ENCODE data around the gene MYBBP1A. TPM values are rescaled to one million over a fixed set of nuclear protein-coding genes. Genes with fewer than 3 reads are reported as not detected.

The MYBBP1A gene
- total and polyA plus RNA-seq, 2 of the 8 experiments (the other 6 are each of a cell fraction or from before 2014, with no cell fraction given) = 46.8 to 151 TPM

GRCh38 chr17:4597975-4598374 is 42.8 kb upstream of the MYBBP1A start:
- H2BK12ac ChIP-seq (ENCODE audit: low read depth, low read length) = peak overlapping the region; percentile 39; the same call in 1 of the 2 replicates
- H3K4me2 ChIP-seq (ENCODE audit: insufficient read depth in 1 of 2, low read depth in 2 of 2, low read length in 2 of 2) = no peak overlapping the region
- POLR2A ChIA-PET (ENCODE audit: partially characterized antibody) = interaction anchor here (0.8 to 2.1 kb wide), 10 partner anchors 10 to 71 kb away, joined by 3 to 8 read pairs (median 4); partner anchors contain the start of gene SMTNL2

More at GRCh38 chr17:4597975-4598374, 42.8 kb upstream of the MYBBP1A start:
- H4K20me1 ChIP-seq (replicated peaks in 1 of 2; ENCODE audit: control insufficient read depth in 1 of 2, insufficient read depth in 2 of 2, low read length in 2 of 2) = no peaks in the 10 kb centered on the region
- peaks cover 2% of the 10 kb centered on the region; the same call in 1 of the 2 replicates for H3K23me2 ChIP-seq (ENCODE audit: low read depth, low read length)
- H4K8ac ChIP-seq (ENCODE audit: extremely low read depth, insufficient read depth, low read length) = peak overlapping the region; percentile 82; the same call in 1 of the 2 replicates
- H3K4me1 ChIP-seq (replicated peaks in 1 of 4; ENCODE audit: control insufficient read depth in 3 of 4, insufficient read depth in 4 of 4, low read length in 3 of 4) = peaks cover 4 to 32% (median 23%) of the 10 kb centered on the region in 4 experiments
- no peaks in the 10 kb centered on the region for H3K9me3 ChIP-seq (ENCODE audit: insufficient read depth in 2 of 2, low read depth in 1 of 2, low read length in 1 of 2)
- FAIRE-seq (no peak), DNase-seq (ENCODE audit: low read depth in 1 of 2, low spot score in 2 of 2) (no peak)
- no peak overlapping the region for H3K23ac ChIP-seq (ENCODE audit: insufficient read length)
- H2AFZ ChIP-seq (ENCODE audit: low read length) = no peak overlapping the region
- H3K4ac ChIP-seq (replicated peaks; ENCODE audit: insufficient read length, low read depth, low read length) = peak overlapping the region; percentile 33
- H3K36me3 ChIP-seq (ENCODE audit: control insufficient read depth in 2 of 4, insufficient read depth in 4 of 4, low read length in 3 of 4) = no peaks in the 10 kb centered on the region
- H2AK5ac ChIP-seq (ENCODE audit: low read depth, low read length) = no peak overlapping the region
- CTCF ChIA-PET (ENCODE audit: partially characterized antibody) = interaction anchor here (0.6 to 10.1 kb wide), 9 partner anchors 9 to 93 kb away, joined by 3 to 77 read pairs (median 4); partner anchors contain the start of gene SMTNL2
- H3K4me3 ChIP-seq (ENCODE audit: extremely low read depth in 1 of 4, insufficient read depth in 2 of 4, low read depth in 3 of 4, low read length in 4 of 4) = no peak overlapping the region
- peak overlapping the region; percentile 63; the same call in 1 of the 2 replicates for H2BK5ac ChIP-seq (ENCODE audit: low read depth, low read length)
- H3K79me2 ChIP-seq (ENCODE audit: control insufficient read depth in 1 of 2, insufficient read depth in 2 of 2, low read length in 2 of 2) = no peaks in the 10 kb centered on the region
- H3K18ac ChIP-seq (ENCODE audit: extremely low read depth, low read length) = peak overlapping the region; percentile 48; the same call in 1 of the 2 replicates
- no peaks in the 10 kb centered on the region for H3K79me1 ChIP-seq (ENCODE audit: low read depth, low read length)
- H3K27ac ChIP-seq (ENCODE audit: low read depth, low read length) = no peak overlapping the region
- 0 out of 7 replicates have a peak, but pooled peaks cover 0 to 2% (median 0%) of the 10 kb centered on the region in 4 experiments for H3K27me3 ChIP-seq (replicated peaks in 1 of 4; ENCODE audit: control insufficient read depth in 3 of 4, extremely low read depth in 1 of 4, insufficient read depth in 3 of 4, low read length in 3 of 4)
- H2BK15ac ChIP-seq (ENCODE audit: low read length) = no peak overlapping the region
- H2BK120ac ChIP-seq (replicated peaks; ENCODE audit: low read depth, low read length) = peak overlapping the region; percentile 51
- no peak overlapping the region; a peak in 1 of 7 replicates for H3K9ac ChIP-seq (replicated peaks in 1 of 4; ENCODE audit: extremely low read depth in 1 of 4, low read depth in 3 of 4, low read length in 3 of 4)
- H4K91ac ChIP-seq (replicated peaks; ENCODE audit: insufficient read length, low read length) = peak overlapping the region; percentile 67
- TF ChIP-seq NRF1 (IDR thresholded peaks at IDR 0.05; ENCODE audit: low read depth, low read length) = no peak
- no peak for TF ChIP-seq SP1 (IDR thresholded peaks at IDR 0.05; ENCODE audit: low read depth, low read length)
- no peak for TF ChIP-seq SAP30 (IDR thresholded peaks at IDR 0.05; ENCODE audit: insufficient read depth, insufficient replicate concordance, low read length)
- 91% methylated on average over 13 of the region's 13 CpGs; no CpG with 5 or more reads in 1 of the 2 experiments for WGBS, 2 experiments (ENCODE audit: extremely low coverage in 1 of 2, insufficient coverage in 1 of 2, insufficient read length in 1 of 2, insufficient replicate concordance in 2 of 2, low coverage in 1 of 2, low lambda C conversion rate in 2 of 2, missing lambda C conversion rate in 1 of 2)
- no peak overlapping the region for H3K14ac ChIP-seq (ENCODE audit: insufficient read length)
- H4K5ac ChIP-seq (ENCODE audit: insufficient read length, low read depth, low read length) = no peak overlapping the region
- H2BK20ac ChIP-seq (ENCODE audit: low read length) = 0 out of 2 replicates have a peak overlapping the region, but pooled peaks have one; percentile 61
- H3K56ac ChIP-seq (replicated peaks; ENCODE audit: insufficient read length, low read depth, low read length) = no peak overlapping the region
